GM21423 (cell line): ENCODE data around the gene MAN1C1.

Source experiments
- ATAC-seq: cut with Tn5 transposase; IDR thresholded peaks from one replicate; pipeline ENCODE4 v1.9.1; 2021; ENCODE audit warnings: mild to moderate bottlenecking, moderate library complexity; ENCODE audit not compliant: unreplicated experiment

MAN1C1 gene

GRCh38 chr1:25710583-25711347 lies 94.2 kb downstream of the MAN1C1 start:
- no peak for ATAC-seq

GRCh38 chr1:25711555-25712298 lies 95.1 kb downstream of the MAN1C1 start:
- ATAC-seq: no peak

GRCh38 chr1:25712299-25712970 lies 95.8 kb downstream of the MAN1C1 start:
- ATAC-seq: no peak

- ATAC-seq: no peak
Observed at GRCh38 chr1:25713961-25714360, 97.4 kb downstream of the MAN1C1 start.

- no peak for ATAC-seq
Observed at GRCh38 chr1:25714372-25714931, 97.9 kb downstream of the MAN1C1 start.

GRCh38 chr1:25715888-25716287 lies 99.3 kb downstream of the MAN1C1 start:
- ATAC-seq: no peak

GRCh38 chr1:25716320-25716719 lies 99.7 kb downstream of the MAN1C1 start:
- no peak for ATAC-seq

GRCh38 chr1:25718732-25719131 lies 102.1 kb downstream of the MAN1C1 start:
- no peak for ATAC-seq

- no peak for ATAC-seq
Observed at GRCh38 chr1:25720624-25721023, 104.0 kb downstream of the MAN1C1 start.

GRCh38 chr1:25723250-25723880 lies 106.8 kb downstream of the MAN1C1 start:
- no peak for ATAC-seq

- ATAC-seq: no peak
Observed at GRCh38 chr1:25724201-25724600, 107.6 kb downstream of the MAN1C1 start.

GRCh38 chr1:25724966-25725365 lies 108.4 kb downstream of the MAN1C1 start:
- ATAC-seq: no peak

GRCh38 chr1:25725482-25725881 lies 108.9 kb downstream of the MAN1C1 start:
- ATAC-seq: no peak

GRCh38 chr1:25727088-25727487 lies 110.5 kb downstream of the MAN1C1 start:
- no peak for ATAC-seq

- ATAC-seq: no peak
Observed at GRCh38 chr1:25727635-25728286, 111.2 kb downstream of the MAN1C1 start.

- ATAC-seq: no peak
Observed at GRCh38 chr1:25728301-25728935, 111.8 kb downstream of the MAN1C1 start.

- ATAC-seq: no peak
Observed at GRCh38 chr1:25729045-25729444, 112.5 kb downstream of the MAN1C1 start.

- ATAC-seq: no peak
Observed at GRCh38 chr1:25729790-25730644, 113.4 kb downstream of the MAN1C1 start.

- no peak for ATAC-seq
Observed at GRCh38 chr1:25731148-25731547, 114.6 kb downstream of the MAN1C1 start.
